ENCODE measurements around the gene TMEM26.

- TF ChIP-seq ZFP30 (CRISPR knock-in tag; IDR thresholded peaks at IDR 0.05) (no peak), ZFP3 (CRISPR knock-in tag; IDR thresholded peaks at IDR 0.05) (no peak), PATZ1 (CRISPR knock-in tag; IDR thresholded peaks at IDR 0.05; ENCODE audit: borderline replicate concordance) (no peak), SNAI2 (CRISPR knock-in tag; IDR thresholded peaks at IDR 0.05) (no peak), CSRNP3 (CRISPR knock-in tag; IDR thresholded peaks at IDR 0.05) (no peak), RARB (CRISPR knock-in tag; IDR thresholded peaks at IDR 0.05) (no peak), CREB5 (CRISPR knock-in tag; IDR thresholded peaks at IDR 0.05; ENCODE audit: low read depth) (no peak), TOX (CRISPR knock-in tag; IDR thresholded peaks at IDR 0.05; ENCODE audit: borderline replicate concordance) (no peak), TCF4 (CRISPR knock-in tag; IDR thresholded peaks at IDR 0.05; ENCODE audit: borderline replicate concordance) (no peak)
These were observed 17.6 kb upstream of the TMEM26 start for GRCh38 chr10:61470740-61471139.
